GM11168 (cell line): ENCODE data around the gene RBSN.

Experiments used
- in situ Hi-C: fragments of 300-500 bp; cut with MboI; formaldehyde crosslinking; loops from one replicate; pipeline ENCODE4 v1.12.0; 2022; ENCODE audit warnings: low sequenced_read_pairs; ENCODE audit not compliant: unreplicated experiment

The RBSN gene

DNA sequence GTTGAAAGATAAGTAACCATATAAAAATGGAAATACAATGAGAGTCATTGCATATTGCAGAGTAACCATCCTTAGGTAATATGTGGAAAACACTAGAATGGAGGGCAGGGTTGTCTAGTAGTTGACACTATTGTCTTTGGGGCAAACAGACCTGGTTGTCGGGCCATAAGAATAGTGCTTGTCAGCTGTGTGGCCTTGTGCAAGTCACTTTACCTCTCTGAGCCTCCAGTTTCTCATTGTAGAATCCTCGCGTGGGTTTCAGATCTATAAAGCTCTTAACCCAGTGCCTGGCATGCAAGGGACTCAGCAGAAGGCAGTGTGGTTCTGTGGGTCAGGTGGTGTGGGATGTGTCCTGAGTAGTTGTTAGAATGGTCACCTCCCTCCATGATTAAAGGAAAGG is 65.8 kb downstream of the RBSN start:
- in situ Hi-C loops = no loop called here

DNA sequence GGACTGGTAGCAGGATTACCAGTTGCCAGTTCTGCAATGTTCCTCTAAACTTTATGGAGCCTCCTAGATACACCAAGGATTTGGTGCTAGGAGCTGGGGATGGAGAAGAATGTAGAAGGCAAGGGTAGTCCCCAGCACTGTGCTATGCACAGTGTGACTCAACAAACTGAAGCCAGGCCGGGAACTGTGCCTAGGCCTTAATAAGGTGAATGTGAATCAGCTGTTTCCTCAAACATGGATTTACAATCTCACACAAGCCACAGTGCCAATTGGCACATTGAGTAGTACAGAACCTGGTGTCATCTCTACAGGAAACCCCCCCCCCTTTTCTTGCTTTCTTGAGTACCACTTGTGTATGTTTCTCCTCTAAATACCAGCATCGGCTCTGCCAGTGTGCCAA is 66.3 kb downstream of the RBSN start:
- in situ Hi-C loops = no loop called here

DNA sequence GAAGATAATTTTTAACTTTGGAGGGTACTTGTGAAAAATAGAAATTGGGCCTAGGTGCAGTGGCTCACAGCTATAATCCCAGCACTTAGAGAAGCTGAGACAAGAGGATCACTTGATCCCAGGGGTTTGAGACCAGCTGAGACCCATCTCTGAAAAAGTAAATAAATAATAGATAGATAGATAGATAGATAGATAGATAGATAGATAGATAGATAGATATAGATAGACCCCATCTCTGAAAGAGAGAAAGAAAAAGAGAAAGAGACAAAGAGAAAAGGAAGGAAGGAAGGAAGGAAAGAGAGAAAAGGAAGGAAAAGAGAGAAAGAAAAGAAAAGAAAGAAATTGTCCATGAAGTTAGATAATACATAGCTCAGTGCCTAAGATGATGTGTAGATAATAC is 69.3 kb downstream of the RBSN start:
- in situ Hi-C loops = no loop called here

DNA sequence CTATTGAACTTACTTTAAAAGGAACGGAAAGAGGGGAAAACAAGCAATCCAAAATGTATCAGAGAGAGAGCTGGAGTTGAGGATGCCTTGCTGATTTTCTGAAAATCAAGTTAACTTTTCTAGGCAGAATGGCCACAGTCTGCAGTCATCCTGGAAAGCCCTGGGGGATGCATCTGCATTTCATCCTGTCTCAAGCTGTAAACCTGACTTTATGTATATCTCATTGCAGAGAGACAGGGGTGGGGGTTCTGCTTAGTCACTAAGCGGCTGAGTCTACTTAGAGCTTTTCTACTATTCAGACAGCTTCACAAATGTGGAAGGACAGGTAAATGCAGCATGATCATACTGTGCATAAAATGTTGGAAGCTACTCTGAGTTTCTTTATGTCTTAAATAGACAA is 75.2 kb downstream of the RBSN start:
- in situ Hi-C loops = no loop called here

DNA sequence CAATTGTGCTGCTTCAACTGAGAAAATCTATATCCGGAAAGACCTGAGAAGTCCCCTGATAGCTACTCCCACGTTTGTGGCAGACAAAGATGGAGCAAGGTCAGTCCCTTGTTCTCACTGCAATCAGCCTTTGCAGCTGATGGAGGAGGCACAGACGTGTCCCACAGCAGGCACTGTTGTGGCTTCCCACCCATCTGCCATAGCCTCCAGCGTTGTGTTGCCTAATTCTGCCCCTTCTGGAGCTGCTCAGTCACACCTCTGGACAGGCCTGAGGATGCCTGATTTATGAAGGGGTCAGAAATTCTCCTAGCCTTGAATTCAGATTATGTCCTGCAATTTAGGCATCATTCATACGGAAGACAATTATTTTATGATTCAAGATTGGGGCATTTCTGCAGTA is 75.7 kb downstream of the RBSN start:
- in situ Hi-C loops = no loop called here
